ENCODE results near the gene CCDC40.

Gene CCDC40

DNA sequence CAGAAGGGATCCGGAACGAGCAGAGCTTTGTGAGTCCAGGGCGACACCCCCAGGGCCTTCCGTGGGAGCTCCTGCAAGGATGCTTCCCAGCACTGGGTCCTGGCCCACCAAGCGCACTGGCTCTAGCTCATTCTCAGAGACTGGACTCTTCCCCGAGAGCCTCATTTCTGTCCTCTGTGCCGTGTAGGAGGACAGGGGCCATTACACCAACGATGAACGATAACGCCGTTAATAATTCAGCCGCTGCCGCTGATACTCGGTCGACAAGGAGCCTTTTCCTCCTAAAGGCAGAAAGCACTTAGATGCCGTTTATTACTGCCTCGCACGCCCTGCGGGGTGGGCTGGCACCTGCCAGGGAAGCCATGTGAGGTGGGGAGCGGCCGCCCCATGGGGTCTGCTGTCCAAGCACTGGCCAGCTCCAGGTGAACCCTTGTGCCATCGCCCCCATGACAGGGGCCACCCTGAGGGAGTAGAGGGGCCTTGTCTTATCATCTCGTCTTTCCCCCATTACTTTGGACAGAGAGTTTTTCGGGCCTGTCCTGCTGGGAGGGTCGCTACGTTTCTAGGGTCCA, 34.3 kb upstream of the CCDC40 start:
- TF ChIP-seq CTCF (IDR thresholded peaks at IDR 0.05; ENCODE audit: low read depth, low read length, missing control alignments), result no peak
- H3K4me3 ChIP-seq (ENCODE audit: low read depth, low read length), result no peak overlapping the region

DNA sequence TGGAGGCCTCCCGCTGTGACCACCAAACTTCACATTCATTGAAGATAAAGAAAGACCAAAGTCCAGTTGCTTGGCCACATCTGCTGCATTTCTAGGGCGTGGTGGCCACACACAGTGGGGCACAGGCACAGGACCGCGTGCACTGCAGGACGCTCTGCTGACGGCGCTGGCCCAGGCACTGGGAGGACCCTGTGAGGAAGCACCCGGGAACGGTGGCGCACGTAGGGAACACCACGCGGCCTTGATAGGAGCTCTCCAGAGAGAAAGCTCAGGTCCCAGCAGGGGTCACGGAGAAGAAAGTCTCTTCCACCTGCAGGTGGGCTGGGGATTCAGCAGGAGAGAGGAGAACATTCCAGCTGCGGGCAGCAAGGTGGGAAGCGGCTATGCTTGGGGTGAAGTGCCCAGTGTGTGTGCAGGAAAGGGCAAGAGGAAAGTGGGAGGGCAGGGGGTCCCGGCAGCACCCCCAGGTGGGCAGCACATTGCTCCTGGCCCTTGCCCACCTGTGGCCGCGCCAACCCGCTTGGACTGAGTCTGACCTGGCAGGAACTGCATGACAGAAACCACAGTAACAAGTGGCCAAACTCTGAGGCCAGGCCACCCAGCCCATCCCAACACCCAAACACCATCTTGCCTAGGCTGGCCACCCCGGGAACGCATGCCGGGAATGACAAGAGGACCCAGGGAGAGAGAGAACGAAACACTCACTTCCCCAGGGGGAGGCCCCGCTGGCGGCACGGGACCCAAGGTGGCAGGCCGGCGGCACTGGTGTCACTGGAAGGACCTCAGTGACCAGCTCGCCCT, 33.6 kb upstream of the CCDC40 start:
- no peak for TF ChIP-seq CTCF (IDR thresholded peaks at IDR 0.05; ENCODE audit: low read depth, low read length, missing control alignments)
- in situ Hi-C loops (cut with HindIII; ENCODE audit: low sequenced_read_pairs), result no loop called here
- no peak for DNase-seq (ENCODE audit: low read depth)
- no peak overlapping the region for H3K4me3 ChIP-seq (ENCODE audit: low read depth, low read length)

More for the DNA sequence above, 34.3 kb upstream of the CCDC40 start:
- in situ Hi-C loops (cut with HindIII; ENCODE audit: low sequenced_read_pairs), result no loop called here
- no peak for DNase-seq (ENCODE audit: low read depth)

GRCh38 chr17:80003969-80004368, 32.5 kb upstream of the CCDC40 start:
- DNase-seq (ENCODE audit: low read depth), result no peak
- H3K4me3 ChIP-seq (ENCODE audit: low read depth, low read length), result no peak overlapping the region
- no peak for TF ChIP-seq CTCF (IDR thresholded peaks at IDR 0.05; ENCODE audit: low read depth, low read length, missing control alignments)
- in situ Hi-C loops (cut with HindIII; ENCODE audit: low sequenced_read_pairs), result no loop called here

DNA sequence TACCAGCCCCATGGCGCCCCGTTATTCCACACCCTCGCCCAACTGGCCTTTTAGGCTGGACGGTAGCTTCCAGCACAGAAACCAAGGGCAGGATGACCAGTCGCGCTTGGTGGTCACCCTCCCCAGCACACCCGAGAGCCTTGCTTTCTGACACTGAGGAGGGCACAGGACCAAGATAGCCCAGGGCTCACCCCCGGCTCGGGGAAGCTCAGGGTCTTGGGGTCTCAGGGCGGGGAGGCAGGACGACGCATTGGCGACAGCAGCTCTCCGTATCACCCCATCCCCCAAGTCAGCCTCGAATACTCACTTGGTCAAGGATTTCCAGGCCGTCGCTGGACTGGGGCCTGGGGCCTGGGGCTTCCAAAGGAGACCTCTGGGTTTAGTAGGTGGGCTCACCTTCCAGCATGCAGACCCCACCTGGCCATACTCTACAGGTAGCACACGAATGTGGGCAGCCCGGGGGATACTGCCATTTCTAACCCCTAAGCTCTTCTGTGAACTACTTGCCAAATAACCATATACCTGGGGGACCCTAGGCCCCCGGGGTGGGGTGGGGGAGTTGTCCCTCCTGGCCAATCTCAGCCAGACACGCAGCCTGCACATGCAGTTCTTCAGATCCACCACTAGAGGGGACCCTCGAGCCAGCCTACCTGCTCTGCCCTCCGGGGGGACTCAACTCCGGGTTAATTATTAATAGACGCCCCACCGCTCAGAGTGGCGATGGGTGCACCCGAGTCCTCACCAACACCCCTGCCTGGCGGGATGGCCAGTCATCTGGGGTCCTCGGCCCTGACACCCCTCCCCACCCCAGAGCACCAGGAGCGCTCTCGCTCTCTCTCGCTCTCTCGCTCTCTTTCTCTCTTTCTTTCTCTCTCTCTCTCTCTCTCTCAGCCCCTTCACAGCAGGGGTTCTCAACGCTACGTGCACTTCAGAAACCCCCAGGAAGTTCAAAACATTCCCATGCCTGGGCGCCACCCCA, 30.8 kb upstream of the CCDC40 start:
- H3K4me3 ChIP-seq (ENCODE audit: low read depth, low read length), result no peak overlapping the region
- TF ChIP-seq CTCF (IDR thresholded peaks at IDR 0.05; ENCODE audit: low read depth, low read length, missing control alignments), result peak; percentile 98
- DNase-seq (ENCODE audit: low read depth), result no peak
- in situ Hi-C loops (cut with HindIII; ENCODE audit: low sequenced_read_pairs), result no loop called here

DNA sequence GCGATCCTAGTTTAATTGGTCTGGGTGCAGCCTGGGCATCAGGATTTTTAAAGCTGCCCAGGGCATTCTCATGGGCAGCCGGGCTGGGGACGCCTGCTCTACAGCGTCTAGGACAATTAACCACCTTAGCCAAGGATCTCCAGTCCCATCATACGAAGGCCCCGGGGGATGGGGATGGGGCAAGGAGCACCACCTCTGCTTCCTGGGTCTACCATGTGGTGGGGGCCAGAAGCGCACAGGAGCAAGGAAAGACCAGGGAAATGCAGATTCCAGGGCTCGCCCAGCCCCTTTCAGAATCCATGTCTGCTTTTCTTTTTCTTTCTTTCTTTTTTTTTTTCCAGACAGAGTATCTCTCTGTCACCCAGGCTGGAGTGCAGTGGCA, 30.1 kb upstream of the CCDC40 start:
- TF ChIP-seq CTCF (IDR thresholded peaks at IDR 0.05; ENCODE audit: low read depth, low read length, missing control alignments), result no peak
- DNase-seq (ENCODE audit: low read depth), result no peak
- no peak overlapping the region for H3K4me3 ChIP-seq (ENCODE audit: low read depth, low read length)
- in situ Hi-C loops (cut with HindIII; ENCODE audit: low sequenced_read_pairs), result no loop called here

Measured in astrocyte of the cerebellum (primary cell).